ENCODE data around the gene MICB. TPM values are rescaled to one million over a fixed set of nuclear protein-coding genes. Genes with fewer than 3 reads are reported as not detected.
A peak's percentile ranks its signal among the peaks of the same experiment; 100 is the strongest.

Gene MICB
- total RNA-seq, 1 experiment from 2014 or later, result 72.1 TPM

DNA sequence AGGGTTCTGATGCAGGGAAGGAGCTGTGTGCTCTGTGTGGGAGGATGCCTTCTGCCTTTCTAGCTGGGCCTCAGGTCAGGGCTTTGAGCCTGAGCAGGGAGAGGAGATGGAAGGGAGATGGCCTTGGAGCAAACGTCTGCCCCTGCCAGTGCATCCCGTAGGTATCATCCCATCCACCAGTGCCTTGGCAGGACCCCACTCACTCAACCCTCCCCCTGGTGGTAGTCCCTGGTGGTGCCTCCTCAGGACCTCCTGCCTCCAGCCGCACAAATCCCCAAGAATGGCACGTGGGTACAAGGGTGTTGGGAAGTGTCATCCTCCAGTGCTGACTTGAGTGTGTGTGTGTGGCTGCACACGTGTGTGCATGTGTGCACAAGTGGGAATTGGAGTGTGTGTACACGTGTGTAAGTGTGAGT lies 23.1 kb upstream of the MICB start:
- no peaks in the 10 kb centered on the region for H3K9me3 ChIP-seq (ENCODE audit: control insufficient read depth, insufficient read depth, low read depth, low read length)
- peaks cover 5% of the 10 kb centered on the region; the same call in 1 of the 2 replicates for H3K27me3 ChIP-seq (ENCODE audit: control insufficient read depth, insufficient read depth, low read length)
- TF ChIP-seq POLR2AphosphoS5 (IDR thresholded peaks at IDR 0.05; ENCODE audit: low read depth, low read length) (no peak), TCF7L2 (IDR thresholded peaks at IDR 0.05; ENCODE audit: low read depth, low read length) (no peak), SIN3A (IDR thresholded peaks at IDR 0.05; ENCODE audit: borderline replicate concordance, insufficient read depth, low read depth, low read length) (no peak)
- TF ChIP-seq, protein P1, sequence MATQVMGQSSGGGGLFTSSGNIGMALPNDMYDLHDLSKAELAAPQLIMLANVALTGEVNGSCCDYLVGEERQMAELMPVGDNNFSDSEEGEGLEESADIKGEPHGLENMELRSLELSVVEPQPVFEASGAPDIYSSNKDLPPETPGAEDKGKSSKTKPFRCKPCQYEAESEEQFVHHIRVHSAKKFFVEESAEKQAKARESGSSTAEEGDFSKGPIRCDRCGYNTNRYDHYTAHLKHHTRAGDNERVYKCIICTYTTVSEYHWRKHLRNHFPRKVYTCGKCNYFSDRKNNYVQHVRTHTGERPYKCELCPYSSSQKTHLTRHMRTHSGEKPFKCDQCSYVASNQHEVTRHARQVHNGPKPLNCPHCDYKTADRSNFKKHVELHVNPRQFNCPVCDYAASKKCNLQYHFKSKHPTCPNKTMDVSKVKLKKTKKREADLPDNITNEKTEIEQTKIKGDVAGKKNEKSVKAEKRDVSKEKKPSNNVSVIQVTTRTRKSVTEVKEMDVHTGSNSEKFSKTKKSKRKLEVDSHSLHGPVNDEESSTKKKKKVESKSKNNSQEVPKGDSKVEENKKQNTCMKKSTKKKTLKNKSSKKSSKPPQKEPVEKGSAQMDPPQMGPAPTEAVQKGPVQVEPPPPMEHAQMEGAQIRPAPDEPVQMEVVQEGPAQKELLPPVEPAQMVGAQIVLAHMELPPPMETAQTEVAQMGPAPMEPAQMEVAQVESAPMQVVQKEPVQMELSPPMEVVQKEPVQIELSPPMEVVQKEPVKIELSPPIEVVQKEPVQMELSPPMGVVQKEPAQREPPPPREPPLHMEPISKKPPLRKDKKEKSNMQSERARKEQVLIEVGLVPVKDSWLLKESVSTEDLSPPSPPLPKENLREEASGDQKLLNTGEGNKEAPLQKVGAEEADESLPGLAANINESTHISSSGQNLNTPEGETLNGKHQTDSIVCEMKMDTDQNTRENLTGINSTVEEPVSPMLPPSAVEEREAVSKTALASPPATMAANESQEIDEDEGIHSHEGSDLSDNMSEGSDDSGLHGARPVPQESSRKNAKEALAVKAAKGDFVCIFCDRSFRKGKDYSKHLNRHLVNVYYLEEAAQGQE (IDR thresholded peaks at IDR 0.05; ENCODE audit: insufficient read depth in 1 of 2, low read depth in 2 of 2, low read length in 1 of 2), result no peak
- TF ChIP-seq, protein P2, sequence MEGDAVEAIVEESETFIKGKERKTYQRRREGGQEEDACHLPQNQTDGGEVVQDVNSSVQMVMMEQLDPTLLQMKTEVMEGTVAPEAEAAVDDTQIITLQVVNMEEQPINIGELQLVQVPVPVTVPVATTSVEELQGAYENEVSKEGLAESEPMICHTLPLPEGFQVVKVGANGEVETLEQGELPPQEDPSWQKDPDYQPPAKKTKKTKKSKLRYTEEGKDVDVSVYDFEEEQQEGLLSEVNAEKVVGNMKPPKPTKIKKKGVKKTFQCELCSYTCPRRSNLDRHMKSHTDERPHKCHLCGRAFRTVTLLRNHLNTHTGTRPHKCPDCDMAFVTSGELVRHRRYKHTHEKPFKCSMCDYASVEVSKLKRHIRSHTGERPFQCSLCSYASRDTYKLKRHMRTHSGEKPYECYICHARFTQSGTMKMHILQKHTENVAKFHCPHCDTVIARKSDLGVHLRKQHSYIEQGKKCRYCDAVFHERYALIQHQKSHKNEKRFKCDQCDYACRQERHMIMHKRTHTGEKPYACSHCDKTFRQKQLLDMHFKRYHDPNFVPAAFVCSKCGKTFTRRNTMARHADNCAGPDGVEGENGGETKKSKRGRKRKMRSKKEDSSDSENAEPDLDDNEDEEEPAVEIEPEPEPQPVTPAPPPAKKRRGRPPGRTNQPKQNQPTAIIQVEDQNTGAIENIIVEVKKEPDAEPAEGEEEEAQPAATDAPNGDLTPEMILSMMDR (IDR thresholded peaks at IDR 0.05), result no peak; the same call in 1 of the 2 replicates
- no TSS peak for BruUV-seq (replicated peaks)
- intact Hi-C loops (cut with micrococcal nuclease; ENCODE audit: unreplicated experiment), result no loop called here
- CTCF ChIA-PET, result no interaction called here
- H3K36me3 ChIP-seq (ENCODE audit: control insufficient read depth, insufficient read depth, low read length), result no peaks in the 10 kb centered on the region
- no peak overlapping the region for H3K4me3 ChIP-seq (ENCODE audit: low read depth in 2 of 2, low read length in 2 of 2)
- in situ Hi-C loops (cut with HindIII; ENCODE audit: low pct_unique_long_range_greater_than_20kb, low sequenced_read_pairs), result no loop called here
- no peaks in the 10 kb centered on the region for H3K4me1 ChIP-seq (ENCODE audit: control insufficient read depth, insufficient read depth, low read length)
- no peak overlapping the region for H3K27ac ChIP-seq (ENCODE audit: low read length)
- ATAC-seq (peak; percentile 52), DNase-seq (ENCODE audit: low read depth, low spot score) (no peak)
- POLR2A ChIA-PET, result no interaction called here

DNA sequence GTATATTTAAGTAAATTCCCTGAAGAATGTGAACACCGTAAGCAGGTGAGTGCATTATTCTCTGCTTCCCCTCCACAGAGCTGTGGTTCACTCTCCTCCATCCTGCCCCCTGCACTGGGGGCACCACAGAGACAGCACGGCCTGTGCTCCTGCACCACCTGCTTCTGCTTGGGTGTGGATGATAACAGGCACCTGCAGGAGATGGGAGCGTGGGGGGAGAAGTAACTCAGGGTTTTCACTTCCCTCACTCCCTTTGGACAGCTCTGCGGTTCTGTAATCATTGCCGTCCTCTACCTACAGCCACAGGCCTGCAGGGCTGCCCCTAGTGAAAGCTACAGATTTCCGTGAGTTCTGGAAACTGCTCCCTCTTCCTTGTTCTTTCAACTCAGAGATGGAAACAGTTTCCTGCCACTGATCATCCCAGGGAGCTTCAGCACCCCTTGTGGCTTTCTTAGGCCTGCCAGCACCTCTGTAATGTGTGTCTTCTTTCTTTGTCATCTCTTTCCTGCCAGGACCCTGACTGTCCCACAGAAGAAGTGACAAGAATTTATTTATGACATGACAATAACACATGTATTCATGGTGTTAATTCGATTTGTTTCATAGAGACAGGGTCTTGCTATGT lies 21.3 kb upstream of the MICB start:
- ChIA-PET POLR2A (interaction anchor here (0.6 kb wide), 1 partner anchor 77 kb away, joined by 4 read pairs; no protein-coding TSS in a partner anchor), CTCF (no interaction called here)
- H3K4me1 ChIP-seq (ENCODE audit: control insufficient read depth, insufficient read depth, low read length), result no peaks in the 10 kb centered on the region
- no peak for DNase-seq (ENCODE audit: low read depth, low spot score)
- intact Hi-C loops (cut with micrococcal nuclease; ENCODE audit: unreplicated experiment) (no loop called here), in situ Hi-C loops (cut with HindIII; ENCODE audit: low pct_unique_long_range_greater_than_20kb, low sequenced_read_pairs) (no loop called here)
- TF ChIP-seq, protein P1 (IDR thresholded peaks at IDR 0.05; ENCODE audit: insufficient read depth in 1 of 2, low read depth in 2 of 2, low read length in 1 of 2), result no peak
- TF ChIP-seq SIN3A (IDR thresholded peaks at IDR 0.05; ENCODE audit: borderline replicate concordance, insufficient read depth, low read depth, low read length) (no peak), POLR2AphosphoS5 (IDR thresholded peaks at IDR 0.05; ENCODE audit: low read depth, low read length) (no peak), TCF7L2 (IDR thresholded peaks at IDR 0.05; ENCODE audit: low read depth, low read length) (no peak)
- TF ChIP-seq, protein P2 (IDR thresholded peaks at IDR 0.05), result no peak
- no TSS peak for BruUV-seq (replicated peaks)
- H3K36me3 ChIP-seq (ENCODE audit: control insufficient read depth, insufficient read depth, low read length), result no peaks in the 10 kb centered on the region
- peak; percentile 34; the same call in 1 of the 2 replicates for ATAC-seq
- H3K27ac ChIP-seq (ENCODE audit: low read length), result no peak overlapping the region
- no peaks in the 10 kb centered on the region for H3K9me3 ChIP-seq (ENCODE audit: control insufficient read depth, insufficient read depth, low read depth, low read length)
- peaks cover 5% of the 10 kb centered on the region; the same call in 1 of the 2 replicates for H3K27me3 ChIP-seq (ENCODE audit: control insufficient read depth, insufficient read depth, low read length)
- no peak overlapping the region for H3K4me3 ChIP-seq (ENCODE audit: low read depth in 2 of 2, low read length in 2 of 2)
